Measurements from ENCODE around the gene TBK1. TPM values are rescaled to one million over a fixed set of nuclear protein-coding genes. Genes with fewer than 3 reads are reported as not detected.
"Not testable (repeated sequence)": the region's sequence is repeated elsewhere in the genome, so short reads cannot be mapped to it uniquely, and the experiment has no call there.

Gene TBK1
- total RNA-seq, 3 donors from 2014 or later (not counting 1 experiment from before 2014, with no cell fraction given): 48.4 to 57.1 (median 48.8) TPM

DNA sequence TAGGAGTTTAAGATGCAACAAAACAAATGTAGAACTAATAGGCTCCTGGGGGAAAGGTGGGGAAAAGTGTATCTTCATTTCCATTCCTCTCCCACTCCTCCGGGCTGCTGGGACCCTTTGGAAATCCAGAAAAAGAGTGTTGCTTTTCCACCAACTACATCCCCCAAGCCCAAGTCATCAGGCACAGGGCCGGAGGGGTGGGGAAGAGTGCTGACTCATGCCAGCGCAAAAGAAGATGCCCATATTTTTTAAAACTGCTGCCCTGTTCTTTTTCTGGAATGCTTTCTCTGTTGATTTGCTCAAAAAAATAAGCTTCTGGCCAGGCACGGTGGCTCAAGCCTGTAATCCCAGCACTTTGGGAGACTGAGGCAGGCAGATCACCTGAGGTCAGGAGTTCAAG is 70.9 kb downstream of the TBK1 start:
- Mint-ChIP-seq H3K36me3 (no peaks in the 10 kb centered on the region), H3K27ac (no peak overlapping the region), H3K4me3 (no peak overlapping the region), H3K27me3 (ENCODE audit: low read depth in 2 of 2) (peaks cover 0 to 2% of the 10 kb centered on the region in 2 donors), H3K9me3 (no peaks in the 10 kb centered on the region), H3K4me1 (no peaks in the 10 kb centered on the region)
- 79% methylated on average over 3 of the region's 4 CpGs for WGBS (ENCODE audit: insufficient coverage)
- Histone ChIP-seq H3K4me3 (ENCODE audit: low read length) (no peak overlapping the region), H3K4me1 (ENCODE audit: control insufficient read depth, insufficient read depth, low read length) (no peaks in the 10 kb centered on the region), H3K27me3 (ENCODE audit: control insufficient read depth, insufficient read depth, low read length) (no peaks in the 10 kb centered on the region), H3K27ac (ENCODE audit: low read length) (no peak overlapping the region), H3K36me3 (ENCODE audit: control insufficient read depth, insufficient read depth, low read length) (no peaks in the 10 kb centered on the region), H3K9me3 (ENCODE audit: control insufficient read depth, insufficient read depth, low read length) (no peaks in the 10 kb centered on the region)
- ATAC-seq (no peak), DNase-seq (no peak)
- intact Hi-C loops (cut with micrococcal nuclease): no loop called here
- TF ChIP-seq, protein P1, sequence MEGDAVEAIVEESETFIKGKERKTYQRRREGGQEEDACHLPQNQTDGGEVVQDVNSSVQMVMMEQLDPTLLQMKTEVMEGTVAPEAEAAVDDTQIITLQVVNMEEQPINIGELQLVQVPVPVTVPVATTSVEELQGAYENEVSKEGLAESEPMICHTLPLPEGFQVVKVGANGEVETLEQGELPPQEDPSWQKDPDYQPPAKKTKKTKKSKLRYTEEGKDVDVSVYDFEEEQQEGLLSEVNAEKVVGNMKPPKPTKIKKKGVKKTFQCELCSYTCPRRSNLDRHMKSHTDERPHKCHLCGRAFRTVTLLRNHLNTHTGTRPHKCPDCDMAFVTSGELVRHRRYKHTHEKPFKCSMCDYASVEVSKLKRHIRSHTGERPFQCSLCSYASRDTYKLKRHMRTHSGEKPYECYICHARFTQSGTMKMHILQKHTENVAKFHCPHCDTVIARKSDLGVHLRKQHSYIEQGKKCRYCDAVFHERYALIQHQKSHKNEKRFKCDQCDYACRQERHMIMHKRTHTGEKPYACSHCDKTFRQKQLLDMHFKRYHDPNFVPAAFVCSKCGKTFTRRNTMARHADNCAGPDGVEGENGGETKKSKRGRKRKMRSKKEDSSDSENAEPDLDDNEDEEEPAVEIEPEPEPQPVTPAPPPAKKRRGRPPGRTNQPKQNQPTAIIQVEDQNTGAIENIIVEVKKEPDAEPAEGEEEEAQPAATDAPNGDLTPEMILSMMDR (IDR thresholded peaks at IDR 0.05): no peak

DNA sequence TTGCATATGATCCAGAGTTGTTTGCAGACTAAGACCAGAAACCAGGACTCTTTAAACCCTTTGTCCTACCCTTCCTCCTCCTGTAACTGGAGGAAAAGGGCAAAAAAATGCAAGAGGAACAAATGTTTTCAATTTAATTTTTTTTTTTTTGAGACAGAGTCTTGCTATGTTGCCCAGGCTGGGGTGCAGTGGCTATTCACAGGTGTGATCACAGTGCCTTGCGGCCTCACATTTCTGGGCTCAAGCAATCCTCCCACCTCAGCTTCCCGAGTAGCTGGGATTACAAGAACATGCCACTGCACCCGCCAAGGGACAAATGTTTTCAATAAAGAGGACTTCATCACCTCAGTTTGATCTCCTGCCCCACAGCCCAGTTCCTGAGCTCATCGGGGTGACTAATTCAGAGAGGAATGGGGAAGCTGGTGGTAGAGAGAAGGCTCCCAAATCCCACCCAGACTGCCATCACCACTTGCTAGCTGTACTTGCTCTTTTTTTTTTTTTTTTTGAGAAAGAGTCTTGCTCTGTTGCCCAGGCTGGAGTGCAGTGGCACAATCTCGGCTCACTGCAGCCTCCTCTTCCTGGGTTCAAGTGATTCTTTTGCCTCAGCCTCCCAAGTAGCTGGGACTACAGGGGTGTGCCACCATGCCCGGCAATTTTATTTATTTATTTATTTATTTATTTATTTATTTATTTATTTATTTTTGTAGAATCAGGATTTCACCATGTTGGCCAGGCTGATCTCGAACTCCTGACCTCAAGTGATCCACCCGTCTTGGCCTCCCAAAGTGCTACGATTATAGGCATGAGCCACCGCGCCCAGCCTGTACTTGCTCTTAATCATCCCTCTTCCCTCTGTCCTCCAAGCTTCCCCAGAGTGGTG is 71.9 kb downstream of the TBK1 start:
- intact Hi-C loops (cut with micrococcal nuclease); ATAC-seq; H3K4me3 ChIP-seq (ENCODE audit: low read length); H3K4me1 Mint-ChIP-seq; H3K9me3 Mint-ChIP-seq; H3K4me1 ChIP-seq (ENCODE audit: control insufficient read depth, insufficient read depth, low read length); H3K27me3 Mint-ChIP-seq (ENCODE audit: low read depth in 2 of 2); H3K36me3 Mint-ChIP-seq; H3K27me3 ChIP-seq (ENCODE audit: control insufficient read depth, insufficient read depth, low read length); H3K27ac Mint-ChIP-seq; H3K36me3 ChIP-seq (ENCODE audit: control insufficient read depth, insufficient read depth, low read length); H3K9me3 ChIP-seq (ENCODE audit: control insufficient read depth, insufficient read depth, low read length); DNase-seq; H3K4me3 Mint-ChIP-seq; H3K27ac ChIP-seq (ENCODE audit: low read length): not testable (repeated sequence)
- WGBS (ENCODE audit: insufficient coverage): 93% methylated on average over 9 of the region's 11 CpGs

DNA sequence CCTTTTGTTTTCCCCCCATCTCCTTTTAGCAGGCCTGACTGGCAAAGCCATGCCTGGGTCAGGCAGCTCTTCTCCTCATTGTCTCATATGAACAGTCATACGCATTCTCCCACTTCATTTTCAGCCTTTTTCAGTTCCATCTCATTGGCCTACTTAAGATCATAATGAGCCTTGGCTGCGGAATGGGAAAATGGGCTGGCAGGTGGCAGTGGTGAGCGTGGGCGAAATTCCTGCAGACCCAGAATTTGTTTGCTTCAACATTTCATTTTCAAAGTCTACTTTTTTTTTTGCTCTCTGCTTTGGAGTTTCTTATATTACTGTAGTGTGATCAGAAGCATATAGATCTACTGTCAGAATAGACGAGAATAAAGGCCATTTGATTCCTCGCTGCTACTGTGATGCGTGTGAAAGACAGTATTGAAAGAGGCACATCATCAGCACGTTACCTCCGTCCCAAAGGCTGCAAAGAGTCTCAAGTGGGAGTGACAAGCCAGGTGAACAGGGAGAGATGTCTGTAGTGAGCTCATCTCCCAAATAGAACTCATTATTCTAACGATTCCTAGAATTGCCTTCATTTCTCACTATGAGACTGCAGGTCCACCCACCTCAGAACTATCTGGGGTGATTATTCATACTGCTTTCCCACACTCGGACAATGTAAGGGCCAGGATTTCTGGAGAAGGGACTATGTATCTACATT is 73.7 kb downstream of the TBK1 start:
- intact Hi-C loops (cut with micrococcal nuclease): no loop called here
- Histone ChIP-seq H3K36me3 (ENCODE audit: control insufficient read depth, insufficient read depth, low read length) (no peaks in the 10 kb centered on the region), H3K9me3 (ENCODE audit: control insufficient read depth, insufficient read depth, low read length) (no peaks in the 10 kb centered on the region), H3K27me3 (ENCODE audit: control insufficient read depth, insufficient read depth, low read length) (no peaks in the 10 kb centered on the region), H3K4me1 (ENCODE audit: control insufficient read depth, insufficient read depth, low read length) (no peaks in the 10 kb centered on the region), H3K4me3 (ENCODE audit: low read length) (no peak overlapping the region), H3K27ac (ENCODE audit: low read length) (no peak overlapping the region)
- WGBS (ENCODE audit: insufficient coverage): 88% methylated on average over 10 of the region's 11 CpGs
- Mint-ChIP-seq H3K4me1 (no peaks in the 10 kb centered on the region), H3K9me3 (no peaks in the 10 kb centered on the region), H3K4me3 (no peak overlapping the region), H3K27me3 (ENCODE audit: low read depth in 2 of 2) (peaks cover 0 to 2% of the 10 kb centered on the region in 2 donors), H3K27ac (no peak overlapping the region), H3K36me3 (no peaks in the 10 kb centered on the region)
- ATAC-seq (no peak), DNase-seq (no peak)
- TF ChIP-seq, protein P1 (IDR thresholded peaks at IDR 0.05): no peak

DNA sequence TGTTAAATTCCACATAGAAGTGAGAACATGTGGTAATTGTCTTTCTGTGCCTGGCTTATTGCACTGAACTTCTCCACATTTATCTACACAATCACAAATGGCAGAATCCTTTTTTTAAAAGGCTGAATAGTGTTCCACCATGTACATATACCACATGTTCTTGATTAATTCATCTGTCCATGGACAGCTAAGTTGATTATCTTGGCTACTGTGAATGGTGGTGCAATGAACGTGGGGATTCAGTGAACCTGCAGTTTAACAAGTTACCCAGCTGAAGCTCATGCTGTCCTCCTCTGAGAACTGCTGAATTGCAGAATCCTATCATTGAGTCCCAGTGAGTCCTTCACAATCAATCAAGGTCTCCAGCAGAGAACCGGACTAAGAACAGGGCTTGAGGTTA is 74.9 kb downstream of the TBK1 start:
- TF ChIP-seq, protein P1 (IDR thresholded peaks at IDR 0.05): no peak
- intact Hi-C loops (cut with micrococcal nuclease): no loop called here
- no peaks in the 10 kb centered on the region for H3K4me1 ChIP-seq (ENCODE audit: control insufficient read depth, insufficient read depth, low read length)
- H3K9me3 ChIP-seq (ENCODE audit: control insufficient read depth, insufficient read depth, low read length): no peaks in the 10 kb centered on the region
- Mint-ChIP-seq H3K4me3 (no peak overlapping the region), H3K9me3 (no peaks in the 10 kb centered on the region), H3K27ac (no peak overlapping the region), H3K27me3 (ENCODE audit: low read depth in 2 of 2) (peaks cover 2% of the 10 kb centered on the region in 2 donors), H3K4me1 (no peaks in the 10 kb centered on the region), H3K36me3 (no peaks in the 10 kb centered on the region)
- DNase-seq (no peak), ATAC-seq (no peak)
- no peak overlapping the region for H3K4me3 ChIP-seq (ENCODE audit: low read length)
- no peaks in the 10 kb centered on the region for H3K36me3 ChIP-seq (ENCODE audit: control insufficient read depth, insufficient read depth, low read length)
- 86% methylated on average over 2 of the region's 2 CpGs for WGBS (ENCODE audit: insufficient coverage)
- no peaks in the 10 kb centered on the region for H3K27me3 ChIP-seq (ENCODE audit: control insufficient read depth, insufficient read depth, low read length)
- no peak overlapping the region for H3K27ac ChIP-seq (ENCODE audit: low read length)

Data from natural killer cell (primary cell).